GM12892 (cell line): ENCODE results near the gene C1QTNF9.

Source experiments
- POLR2A ChIP-seq: IDR thresholded peaks from 2 replicates; pipeline ENCODE4 v1.6.1; 2011; ENCODE audit warnings: low read depth, low read length, control low read depth
- TAF1 ChIP-seq: IDR thresholded peaks from 2 replicates; pipeline ENCODE4 v1.6.1; 2011; ENCODE audit warnings: low read depth, mild to moderate bottlenecking, control low read depth, low read length, borderline replicate concordance

- no peak for TF ChIP-seq POLR2A
- no peak for TF ChIP-seq TAF1
Measured at GRCh38 chr13:24276861-24277260, 32.5 kb upstream of the C1QTNF9 start.
